ENCODE results near the gene KCTD16.

DNA sequence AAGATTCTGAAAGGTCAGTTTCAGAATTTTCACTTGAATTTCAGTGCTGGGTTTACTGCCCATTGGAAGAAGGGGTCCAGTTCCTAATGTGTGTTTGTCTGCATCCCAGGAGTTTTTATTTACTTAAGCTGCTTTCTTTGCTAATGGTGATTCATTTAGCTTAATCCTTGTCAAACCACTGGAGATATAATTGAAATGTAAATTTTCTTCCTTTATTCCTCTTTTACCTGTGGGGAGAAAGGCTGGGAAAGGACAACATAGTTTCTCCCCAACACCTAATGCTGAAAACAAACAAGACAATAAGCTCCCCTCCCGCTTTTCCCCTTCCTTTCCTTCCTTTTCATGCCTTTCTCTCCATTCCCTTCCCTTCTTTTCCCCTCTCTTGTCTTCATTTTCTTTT is 185.8 kb downstream of the KCTD16 start:
- TF ChIP-seq, protein P1, sequence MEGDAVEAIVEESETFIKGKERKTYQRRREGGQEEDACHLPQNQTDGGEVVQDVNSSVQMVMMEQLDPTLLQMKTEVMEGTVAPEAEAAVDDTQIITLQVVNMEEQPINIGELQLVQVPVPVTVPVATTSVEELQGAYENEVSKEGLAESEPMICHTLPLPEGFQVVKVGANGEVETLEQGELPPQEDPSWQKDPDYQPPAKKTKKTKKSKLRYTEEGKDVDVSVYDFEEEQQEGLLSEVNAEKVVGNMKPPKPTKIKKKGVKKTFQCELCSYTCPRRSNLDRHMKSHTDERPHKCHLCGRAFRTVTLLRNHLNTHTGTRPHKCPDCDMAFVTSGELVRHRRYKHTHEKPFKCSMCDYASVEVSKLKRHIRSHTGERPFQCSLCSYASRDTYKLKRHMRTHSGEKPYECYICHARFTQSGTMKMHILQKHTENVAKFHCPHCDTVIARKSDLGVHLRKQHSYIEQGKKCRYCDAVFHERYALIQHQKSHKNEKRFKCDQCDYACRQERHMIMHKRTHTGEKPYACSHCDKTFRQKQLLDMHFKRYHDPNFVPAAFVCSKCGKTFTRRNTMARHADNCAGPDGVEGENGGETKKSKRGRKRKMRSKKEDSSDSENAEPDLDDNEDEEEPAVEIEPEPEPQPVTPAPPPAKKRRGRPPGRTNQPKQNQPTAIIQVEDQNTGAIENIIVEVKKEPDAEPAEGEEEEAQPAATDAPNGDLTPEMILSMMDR (optimal IDR thresholded peaks at IDR 0.05 in 1 of 3, IDR thresholded peaks at IDR 0.05 in 1 of 3, conservative IDR thresholded peaks at IDR 0.05 in 1 of 3; ENCODE audit: extremely low read depth in 1 of 3, insufficient read depth in 2 of 3, low read length in 3 of 3) = no peak
- TF ChIP-seq EZH2 (IDR thresholded peaks at IDR 0.05; ENCODE audit: low read length) = no peak
